Myocyte (in vitro differentiated cells): ENCODE data around the gene GALR2. TPM values are rescaled to one million over a fixed set of nuclear protein-coding genes. Genes with fewer than 3 reads are reported as not detected.

Experiments
- DNase-seq: peaks from one replicate; pipeline ENCODE4 v3.0.0-alpha.2; 2012; ENCODE audit warnings: low read depth
- total RNA-seq: library from RNA; depleted of rRNA; stranded (reverse); fragments of >200 nt; gene quantifications from 2 replicates; pipeline ENCODE4 v1.2.3, GENCODE V29; 2014

The GALR2 gene
- total RNA-seq, 1 donor from 2014 or later: not detected

DNA sequence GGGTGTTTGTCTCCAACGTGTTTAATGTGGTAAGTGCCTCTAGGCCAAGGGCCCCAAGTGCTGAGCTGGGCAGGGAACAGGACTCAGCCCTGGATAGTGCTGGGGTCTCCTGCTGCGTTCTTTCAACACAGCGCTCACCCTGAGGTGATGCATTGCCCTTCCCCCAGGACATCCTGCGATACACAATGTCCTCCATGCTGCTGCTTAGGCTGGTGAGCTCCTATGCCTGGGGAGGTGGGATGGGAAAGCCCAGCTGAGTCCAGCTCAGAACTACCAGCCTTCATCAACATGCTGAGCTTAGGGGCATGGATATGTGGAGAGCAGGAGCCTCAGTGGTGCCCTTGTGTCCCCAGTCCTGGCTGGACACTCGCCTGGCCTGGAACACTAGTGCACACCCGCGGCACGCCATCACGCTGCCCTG, 5.0 kb downstream of the GALR2 start:
- no peak for DNase-seq

- DNase-seq: no peak
These were observed 5.6 kb downstream of the GALR2 start for GRCh38 chr17:76079956-76080767.

DNA sequence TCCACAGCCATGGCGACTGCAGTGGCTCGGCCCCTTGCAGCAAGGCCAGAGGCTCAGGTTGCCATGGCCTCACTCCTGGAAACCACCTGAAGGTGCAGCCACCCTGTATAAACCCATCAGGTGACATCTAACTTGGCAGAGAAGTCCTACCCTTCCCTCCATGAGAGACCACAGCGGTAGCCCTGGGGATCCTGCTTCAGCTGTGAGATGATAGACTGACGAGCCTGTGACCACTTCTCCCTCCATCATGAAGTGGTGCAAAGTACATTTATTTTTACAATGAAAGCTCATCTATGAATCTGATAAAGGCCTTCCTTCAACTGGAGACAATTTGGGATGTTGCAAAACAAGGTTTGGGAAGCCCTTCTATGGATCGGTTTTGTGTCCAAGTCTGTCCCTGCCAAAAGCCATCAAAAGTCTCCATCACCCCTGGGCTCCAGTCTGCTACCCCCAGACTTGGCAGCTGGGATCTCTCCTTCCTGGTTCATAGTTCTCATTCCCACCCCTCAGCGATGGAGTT, 6.2 kb downstream of the GALR2 start:
- DNase-seq: no peak

DNA sequence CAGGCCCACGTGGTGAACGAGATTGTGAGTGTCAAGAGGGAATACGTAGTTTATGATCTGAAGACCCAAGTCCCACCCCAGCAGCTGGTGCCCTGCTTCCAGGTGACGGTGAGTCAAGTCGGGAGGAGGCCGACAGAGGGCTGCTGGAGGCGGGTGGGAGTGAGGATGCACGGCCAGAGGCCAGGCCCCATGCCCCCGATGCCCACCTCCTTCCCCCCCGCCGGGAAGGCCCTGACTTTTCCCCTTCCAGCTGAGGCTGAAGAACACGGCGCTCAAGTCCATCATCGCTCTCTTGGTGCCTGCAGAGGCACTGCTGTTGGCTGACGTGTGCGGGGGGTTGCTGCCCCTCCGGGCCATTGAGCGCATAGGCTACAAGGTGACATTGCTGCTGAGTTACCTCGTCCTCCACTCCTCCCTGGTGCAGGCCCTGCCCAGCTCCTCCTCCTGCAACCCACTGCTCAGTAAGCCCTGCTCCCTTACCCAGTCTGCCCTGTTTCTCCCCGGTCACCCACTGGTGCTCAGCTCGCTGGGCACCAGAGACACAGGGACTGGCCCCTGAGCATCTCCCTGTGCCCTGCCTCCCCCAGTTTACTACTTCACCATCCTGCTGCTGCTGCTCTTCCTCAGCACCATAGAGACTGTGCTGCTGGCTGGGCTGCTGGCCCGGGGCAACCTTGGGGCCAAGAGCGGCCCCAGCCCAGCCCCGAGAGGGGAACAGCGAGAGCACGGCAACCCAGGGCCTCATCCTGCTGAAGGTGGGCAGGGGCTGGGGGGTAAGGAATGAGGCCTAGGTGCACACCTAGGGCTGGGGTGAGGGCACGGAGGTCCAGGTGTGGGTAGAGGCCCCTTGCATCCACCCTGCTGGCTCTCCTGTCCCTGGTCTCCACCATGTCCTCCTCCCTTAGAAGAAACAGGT, 7.0 kb downstream of the GALR2 start:
- DNase-seq: no peak

GRCh38 chr17:76082326-76083251, 8.0 kb downstream of the GALR2 start:
- DNase-seq: no peak

DNA sequence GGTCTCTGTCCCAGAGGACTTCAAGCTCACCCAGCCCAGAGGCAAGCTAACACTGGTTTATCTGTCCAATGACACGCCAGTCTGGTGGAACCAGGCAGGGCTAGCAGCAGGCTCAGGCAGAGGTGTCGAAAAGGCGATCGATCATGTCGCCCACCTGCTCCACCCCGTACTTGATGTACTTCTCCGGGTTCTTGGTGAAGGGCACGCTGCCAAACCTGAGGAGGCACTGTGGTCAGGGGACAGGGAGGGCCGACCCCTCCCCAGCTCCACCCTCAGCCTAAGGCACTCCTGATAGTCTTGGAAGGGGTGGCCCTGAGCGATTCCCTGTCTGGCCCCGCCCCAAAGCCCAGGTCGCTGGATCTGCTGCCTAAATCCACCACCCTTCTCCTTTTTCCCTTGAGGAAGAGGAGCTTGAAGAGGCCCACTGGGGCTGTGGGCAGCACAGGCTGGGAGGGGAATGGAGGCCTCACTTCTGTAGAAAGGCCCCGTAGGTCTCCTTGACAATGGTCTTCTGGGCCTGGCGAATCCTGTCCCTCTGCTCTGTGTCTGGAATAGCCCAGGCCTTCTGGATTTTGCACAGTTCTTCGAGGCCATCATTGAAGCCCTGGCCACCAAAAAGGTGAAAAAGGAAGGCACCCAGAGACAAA, 9.1 kb downstream of the GALR2 start:
- DNase-seq: no peak

- no peak for DNase-seq
These were observed 10.6 kb downstream of the GALR2 start for GRCh38 chr17:76085066-76085730.

- DNase-seq: no peak
These were observed 11.3 kb downstream of the GALR2 start for GRCh38 chr17:76085731-76086366.

DNA sequence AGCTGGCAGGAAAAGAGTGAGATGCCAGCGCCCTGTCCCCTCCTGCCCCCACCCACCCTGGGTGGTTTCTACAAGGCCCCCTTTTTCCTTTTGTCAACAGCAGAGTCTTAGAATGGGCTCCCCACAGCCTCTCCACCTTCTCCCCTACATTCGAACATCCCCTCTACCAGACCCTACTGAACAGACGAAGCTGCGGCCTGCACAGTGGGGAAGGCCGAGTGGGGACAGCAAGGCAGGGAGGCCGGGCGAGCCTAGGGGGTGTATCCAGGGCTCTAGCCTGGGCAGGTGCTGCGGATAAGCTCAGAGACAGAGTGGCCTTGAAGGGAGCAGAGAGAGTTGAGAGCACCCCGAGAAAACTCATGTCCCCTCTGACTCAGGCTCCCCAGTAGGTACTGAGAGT, 11.8 kb downstream of the GALR2 start:
- DNase-seq: no peak

- no peak for DNase-seq
These were observed 12.9 kb downstream of the GALR2 start for GRCh38 chr17:76087531-76087930.

DNA sequence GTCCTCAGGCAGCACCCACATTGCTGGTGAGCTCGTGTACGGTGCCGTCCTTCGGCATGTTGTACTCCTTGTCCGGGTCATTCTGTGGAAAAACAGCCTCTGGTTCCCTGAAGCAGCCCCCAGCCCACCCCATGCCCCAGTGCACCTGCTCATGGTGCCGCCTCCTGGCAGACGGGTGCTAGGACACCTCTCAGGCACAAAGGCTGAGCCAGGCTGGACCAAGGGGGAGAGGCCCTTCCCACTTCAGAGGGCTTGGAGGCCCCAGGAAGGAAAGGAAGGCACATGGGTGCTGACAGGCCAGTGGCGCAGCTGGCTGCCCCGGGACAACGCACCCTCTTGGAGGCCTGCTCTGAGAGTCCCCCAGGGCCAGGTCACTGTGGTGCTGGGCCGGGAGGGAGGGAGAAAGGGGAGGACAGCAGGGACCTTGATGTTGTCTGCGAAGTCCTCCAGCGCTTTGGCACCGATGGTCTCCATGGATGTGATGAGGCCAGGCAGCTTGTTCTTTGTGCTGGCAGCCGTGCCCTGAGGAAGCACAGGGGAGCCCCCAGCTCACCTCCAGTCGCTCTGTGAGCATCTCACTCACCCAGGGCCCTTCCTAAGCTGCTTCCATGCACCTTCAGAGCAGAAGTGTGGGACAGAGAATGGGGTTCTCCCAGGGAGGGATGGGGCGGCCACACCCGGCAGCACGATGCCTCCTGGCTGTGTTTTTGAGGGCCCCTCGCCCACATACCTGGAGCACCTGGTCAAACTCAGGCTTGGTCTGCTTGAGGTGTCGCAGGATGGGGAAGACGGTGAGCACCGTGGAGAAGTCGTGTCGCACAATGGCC, 13.7 kb downstream of the GALR2 start:
- no peak for DNase-seq

- DNase-seq: no peak
These were observed 14.4 kb downstream of the GALR2 start for GRCh38 chr17:76088868-76089576.

DNA sequence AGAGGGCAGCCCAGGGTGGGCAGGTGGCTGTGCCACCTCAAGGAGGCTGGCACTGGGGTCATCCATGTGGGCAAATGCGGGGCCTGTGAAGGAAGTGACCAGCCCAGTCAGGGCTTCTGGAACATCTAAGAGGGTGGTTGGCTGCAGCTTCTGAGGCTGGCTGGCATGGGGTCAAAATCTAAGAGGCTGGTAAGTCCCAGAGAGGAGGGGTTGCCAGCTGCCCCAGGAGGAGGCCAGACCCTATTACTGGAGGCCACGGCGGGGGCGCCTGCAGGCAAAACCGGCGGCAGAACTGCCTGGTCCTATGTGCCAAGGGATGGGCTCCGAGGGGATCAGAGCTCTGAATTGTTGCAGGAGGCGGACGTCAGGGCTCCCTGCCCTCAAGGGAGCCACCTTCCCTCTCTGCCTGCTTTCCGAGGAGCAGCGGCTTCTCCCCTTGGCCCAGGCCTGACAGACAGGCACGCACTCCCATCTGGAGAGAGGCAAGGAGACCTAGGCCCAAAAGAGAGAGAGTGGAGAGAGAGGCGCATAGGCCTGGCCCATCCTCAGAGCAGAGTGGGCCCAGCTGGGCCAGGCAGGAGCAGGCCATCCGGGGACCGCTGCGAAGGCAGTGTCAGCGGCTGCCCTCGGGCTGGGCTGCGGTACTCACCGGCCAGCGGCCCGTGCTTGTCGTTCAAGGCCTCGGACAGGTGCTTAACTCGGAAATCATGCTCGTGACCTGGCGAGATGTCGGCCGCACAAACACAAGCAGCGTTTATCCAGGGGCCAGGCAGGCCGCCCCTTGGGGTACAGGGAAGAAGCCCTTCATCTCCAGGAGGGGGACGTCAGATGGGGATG, 15.3 kb downstream of the GALR2 start:
- no peak for DNase-seq

- no peak for DNase-seq
These were observed 16.0 kb downstream of the GALR2 start for GRCh38 chr17:76090517-76091129.

- no peak for DNase-seq
These were observed 17.1 kb downstream of the GALR2 start for GRCh38 chr17:76091526-76092286.
